MCF 10A (cell line): ENCODE results near the gene LDB2. TPM values are rescaled to one million over a fixed set of nuclear protein-coding genes. Genes with fewer than 3 reads are reported as not detected.

Experiments used
- BruUV-seq: library from RNA; stranded (reverse); fragments of 400-500 nt; replicated peaks from 2 replicates; lab custom pipeline; 2021; lab: Mats Ljungman, UMichigan
- CTCF ChIA-PET: fragments of 300-600 bp; sonication (Branson Sonifier 250); formaldehyde crosslinking; extraction: SDS; loops from one replicate; lab custom pipeline; 2021; ENCODE audit warnings: antibody characterized with exemption, inconsistent platforms; lab: Yijun Ruan, JAX
- POLR2A ChIA-PET: fragments of 300-600, 350-650 bp; sonication (Branson Sonifier 250); formaldehyde crosslinking; extraction: SDS; loops from one replicate; lab custom pipeline; 2020; ENCODE audit warnings: antibody characterized with exemption, inconsistent platforms; lab: Yijun Ruan, JAX
- DNase-seq: peaks from one replicate; pipeline ENCODE4 v3.0.0-alpha.2; 2018; ENCODE audit not compliant: unreplicated experiment
- H3K27ac Mint-ChIP-seq: one replicate; pipeline ENCODE4 v1.8.0; 2022; ENCODE audit warnings: mild to moderate bottlenecking, low read depth, mixed read lengths; ENCODE audit not compliant: unreplicated experiment
- H3K27me3 Mint-ChIP-seq: one replicate; pipeline ENCODE4 v1.8.0; 2022; ENCODE audit warnings: mixed read lengths; ENCODE audit not compliant: insufficient read depth, unreplicated experiment
- H3K36me3 Mint-ChIP-seq: one replicate; pipeline ENCODE4 v1.8.0; 2022; ENCODE audit warnings: mild to moderate bottlenecking, moderate library complexity, mixed read lengths; ENCODE audit not compliant: insufficient read depth, unreplicated experiment
- H3K4me1 Mint-ChIP-seq: one replicate; pipeline ENCODE4 v1.8.0; 2022; ENCODE audit warnings: mixed read lengths; ENCODE audit not compliant: insufficient read depth, unreplicated experiment
- H3K4me3 Mint-ChIP-seq: one replicate; pipeline ENCODE4 v1.8.0; 2022; ENCODE audit warnings: mild to moderate bottlenecking, moderate library complexity, mixed read lengths; ENCODE audit not compliant: unreplicated experiment
- H3K9me3 Mint-ChIP-seq: one replicate; pipeline ENCODE4 v1.8.0; 2022; ENCODE audit warnings: mixed read lengths; ENCODE audit not compliant: unreplicated experiment
- CTCF ChIP-seq: fragments of 200-600 bp; IDR thresholded peaks from one replicate; pipeline ENCODE4 v1.8.0; 2022; ENCODE audit warnings: antibody characterized with exemption, mild to moderate bottlenecking; ENCODE audit not compliant: unreplicated experiment
- intact Hi-C: fragments of 100-400 bp; cut with micrococcal nuclease; formaldehyde crosslinking; loops from 2 replicates; pipeline ENCODE4 v1.14.1; 2022
- total RNA-seq: library from RNA; stranded (reverse); gene quantifications from 2 replicates; pipeline ENCODE4 v1.2.3, GENCODE V29; 2022

The LDB2 gene
- total RNA-seq, 1 experiment from 2014 or later: not detected

GRCh38 chr4:16916031-16916430 is 17.6 kb upstream of the LDB2 start:
- H3K4me1 Mint-ChIP-seq: no peaks in the 10 kb centered on the region
- ChIA-PET CTCF (interaction anchor here (0.6 to 2.5 kb wide), 16 partner anchors 9 to 843 kb away, joined by 3 to 15 read pairs (median 4); no protein-coding TSS in a partner anchor), POLR2A (no interaction called here)
- TF ChIP-seq CTCF: no peak
- H3K4me3 Mint-ChIP-seq: no peak overlapping the region
- no peaks in the 10 kb centered on the region for H3K36me3 Mint-ChIP-seq
- H3K27ac Mint-ChIP-seq: no peak overlapping the region
- intact Hi-C loops: loop anchor here (1.0 to 10.0 kb wide), 4 partner anchors 121 to 621 kb away; no protein-coding TSS in a partner anchor
- no TSS peak for BruUV-seq
- H3K27me3 Mint-ChIP-seq: no peaks in the 10 kb centered on the region
- H3K9me3 Mint-ChIP-seq: no peaks in the 10 kb centered on the region
- no peak for DNase-seq

GRCh38 chr4:16914208-16914607 is 15.8 kb upstream of the LDB2 start:
- intact Hi-C loops: loop anchor here (1.0 to 10.0 kb wide), 2 partner anchors 410 to 619 kb away; no protein-coding TSS in a partner anchor
- no peak overlapping the region for H3K27ac Mint-ChIP-seq
- no peaks in the 10 kb centered on the region for H3K9me3 Mint-ChIP-seq
- no peak overlapping the region for H3K4me3 Mint-ChIP-seq
- peaks cover 5% of the 10 kb centered on the region for H3K4me1 Mint-ChIP-seq
- no TSS peak for BruUV-seq
- peak; percentile 31 for DNase-seq
- H3K36me3 Mint-ChIP-seq: no peaks in the 10 kb centered on the region
- H3K27me3 Mint-ChIP-seq: peaks cover 7% of the 10 kb centered on the region
- peak; percentile 15 for TF ChIP-seq CTCF
- CTCF ChIA-PET: interaction anchor here (1.0 to 1.5 kb wide), 2 partner anchors 272 to 405 kb away, joined by 3 read pairs; no protein-coding TSS in a partner anchor
- POLR2A ChIA-PET: no interaction called here

- H3K27me3 Mint-ChIP-seq: peaks cover 21% of the 10 kb centered on the region
- ChIA-PET POLR2A (no interaction called here), CTCF (interaction anchor here (0.6 to 1.5 kb wide), 4 partner anchors 9 to 411 kb away, joined by 4 to 8 read pairs (median 4); no protein-coding TSS in a partner anchor)
- no peak overlapping the region for H3K4me3 Mint-ChIP-seq
- no TSS peak for BruUV-seq
- no peak for TF ChIP-seq CTCF
- H3K36me3 Mint-ChIP-seq: no peaks in the 10 kb centered on the region
- no peaks in the 10 kb centered on the region for H3K9me3 Mint-ChIP-seq
- intact Hi-C loops: loop anchor here (10.0 kb wide), 1 partner anchor 618 kb away; no protein-coding TSS in a partner anchor
- no peak for DNase-seq
- H3K27ac Mint-ChIP-seq: no peak overlapping the region
- peaks cover 6% of the 10 kb centered on the region for H3K4me1 Mint-ChIP-seq
Measured at GRCh38 chr4:16912896-16913295, 14.5 kb upstream of the LDB2 start.

GRCh38 chr4:16909281-16909680 is 10.8 kb upstream of the LDB2 start:
- no peak for DNase-seq
- Mint-ChIP-seq H3K4me3 (no peak overlapping the region), H3K27ac (no peak overlapping the region), H3K27me3 (peaks cover 51% of the 10 kb centered on the region), H3K4me1 (peaks cover 6% of the 10 kb centered on the region), H3K36me3 (no peaks in the 10 kb centered on the region), H3K9me3 (no peaks in the 10 kb centered on the region)
- no peak for TF ChIP-seq CTCF
- BruUV-seq: no TSS peak
- intact Hi-C loops: no loop called here
- CTCF ChIA-PET: interaction anchor here (0.6 to 1.4 kb wide), 4 partner anchors 145 to 437 kb away, joined by 3 to 4 read pairs (median 3); no protein-coding TSS in a partner anchor
- POLR2A ChIA-PET: no interaction called here
